Measurements from ENCODE around the gene SMG5. TPM values are rescaled to one million over a fixed set of nuclear protein-coding genes. Genes with fewer than 3 reads are reported as not detected.
"Not testable (repeated sequence)": the region's sequence is repeated elsewhere in the genome, so short reads cannot be mapped to it uniquely, and the experiment has no call there.

SMG5 gene
- total RNA-seq (2021) (107 and 129 TPM in 2 replicates), Bru-seq, nascent RNA (percentile 88 among the genes with signal in this experiment), BruChase-seq, experiment 1, labeled RNA remaining after a 2-hour chase (percentile 88 among the genes with signal in this experiment), BruChase-seq, experiment 2, labeled RNA remaining after a 6-hour chase (percentile 96 among the genes with signal in this experiment)
- long read RNA-seq, full-length matches to known transcripts: 91 of 174 reads
- long read RNA-seq, partial matches to known transcripts: 27 of 174 reads
- long read RNA-seq, other reads (novel, unspliced or antisense): 56 of 174 reads

- no TSS peak for BruUV-seq (replicated peaks)
- Histone ChIP-seq H3K9me3 (ENCODE audit: low read depth, low read length, poor library complexity, severe bottlenecking) (no peaks in the 10 kb centered on the region), H3K4me1 (ENCODE audit: insufficient read depth, low read length, poor library complexity, severe bottlenecking) (peaks cover 8% of the 10 kb centered on the region), H3K4me3 (ENCODE audit: low read depth, low read length, poor library complexity, severe bottlenecking) (peak within 1 kb of the TSS; percentile 81), H3K27me3 (replicated peaks; ENCODE audit: insufficient read depth, low read depth, low read length, poor library complexity) (no peaks in the 10 kb centered on the region), H3K36me3 (ENCODE audit: insufficient read depth, low read length, poor library complexity, severe bottlenecking) (peaks cover 28% of the 10 kb centered on the region), H3K27ac (ENCODE audit: low read depth, low read length, poor library complexity, severe bottlenecking) (peak within 1 kb of the TSS; percentile 97)
- ChIA-PET CTCF (interaction anchor here (0.6 to 0.9 kb wide), 2 partner anchors 57 to 249 kb away, joined by 3 to 4 read pairs; no protein-coding TSS in a partner anchor), POLR2A (ENCODE audit: low non-redundant PET) (interaction anchor here (0.6 to 0.9 kb wide), 2 partner anchors 12 to 176 kb away, joined by 3 read pairs; no protein-coding TSS in a partner anchor)
- intact Hi-C loops (cut with micrococcal nuclease; ENCODE audit: unreplicated experiment): no loop called here
- no peak for TF ChIP-seq EZH2 (IDR thresholded peaks at IDR 0.05; ENCODE audit: borderline replicate concordance, low read depth, low read length, poor library complexity, severe bottlenecking)
- no peak for TF ChIP-seq CTCF (conservative IDR thresholded peaks at IDR 0.05; ENCODE audit: low read depth, low read length)
- peak; percentile 99 for DNase-seq (ENCODE audit: low spot score)
Observed at GRCh38 chr1:156282479-156283222, at the start of gene SMG5. TSS of gene SMG5 (minus strand) at chr1:156282825. CDS start at chr1:156282680, 145 bp downstream.

GRCh38 chr1:156323179-156323578 lies 40.6 kb upstream of the SMG5 start:
- peaks cover 82% of the 10 kb centered on the region for H3K36me3 ChIP-seq (ENCODE audit: insufficient read depth, low read length, poor library complexity, severe bottlenecking)
- H3K4me3 ChIP-seq (ENCODE audit: low read depth, low read length, poor library complexity, severe bottlenecking); POLR2A ChIA-PET (ENCODE audit: low non-redundant PET); H3K9me3 ChIP-seq (ENCODE audit: low read depth, low read length, poor library complexity, severe bottlenecking); intact Hi-C loops (cut with micrococcal nuclease; ENCODE audit: unreplicated experiment); BruUV-seq (replicated peaks); H3K4me1 ChIP-seq (ENCODE audit: insufficient read depth, low read length, poor library complexity, severe bottlenecking); H3K27ac ChIP-seq (ENCODE audit: low read depth, low read length, poor library complexity, severe bottlenecking); H3K27me3 ChIP-seq (replicated peaks; ENCODE audit: insufficient read depth, low read depth, low read length, poor library complexity); CTCF ChIA-PET; DNase-seq (ENCODE audit: low spot score): not testable (repeated sequence)

- Histone ChIP-seq H3K4me1 (ENCODE audit: insufficient read depth, low read length, poor library complexity, severe bottlenecking) (no peaks in the 10 kb centered on the region), H3K4me3 (ENCODE audit: low read depth, low read length, poor library complexity, severe bottlenecking) (no peak overlapping the region), H3K27ac (ENCODE audit: low read depth, low read length, poor library complexity, severe bottlenecking) (no peak overlapping the region), H3K36me3 (ENCODE audit: insufficient read depth, low read length, poor library complexity, severe bottlenecking) (peaks cover 97% of the 10 kb centered on the region), H3K27me3 (replicated peaks; ENCODE audit: insufficient read depth, low read depth, low read length, poor library complexity) (no peaks in the 10 kb centered on the region), H3K9me3 (ENCODE audit: low read depth, low read length, poor library complexity, severe bottlenecking) (no peaks in the 10 kb centered on the region)
- no peak for DNase-seq (ENCODE audit: low spot score)
- ChIA-PET POLR2A (ENCODE audit: low non-redundant PET) (no interaction called here), CTCF (interaction anchor here (0.5 kb wide), 1 partner anchor 226 kb away, joined by 5 read pairs; no protein-coding TSS in a partner anchor)
- no TSS peak for BruUV-seq (replicated peaks)
- intact Hi-C loops (cut with micrococcal nuclease; ENCODE audit: unreplicated experiment): no loop called here
- no peak for TF ChIP-seq EZH2 (IDR thresholded peaks at IDR 0.05; ENCODE audit: borderline replicate concordance, low read depth, low read length, poor library complexity, severe bottlenecking)
- no peak for TF ChIP-seq CTCF (conservative IDR thresholded peaks at IDR 0.05; ENCODE audit: low read depth, low read length)
Observed at GRCh38 chr1:156320560-156320959, 37.9 kb upstream of the SMG5 start.
